HG03442 (cell line): ENCODE results near the gene SMG5.

Experiments
- ATAC-seq: cut with Tn5 transposase; IDR thresholded peaks from one replicate; pipeline ENCODE4 v1.9.1; 2021; ENCODE audit warnings: mild to moderate bottlenecking, moderate library complexity; ENCODE audit not compliant: unreplicated experiment

Gene SMG5

DNA sequence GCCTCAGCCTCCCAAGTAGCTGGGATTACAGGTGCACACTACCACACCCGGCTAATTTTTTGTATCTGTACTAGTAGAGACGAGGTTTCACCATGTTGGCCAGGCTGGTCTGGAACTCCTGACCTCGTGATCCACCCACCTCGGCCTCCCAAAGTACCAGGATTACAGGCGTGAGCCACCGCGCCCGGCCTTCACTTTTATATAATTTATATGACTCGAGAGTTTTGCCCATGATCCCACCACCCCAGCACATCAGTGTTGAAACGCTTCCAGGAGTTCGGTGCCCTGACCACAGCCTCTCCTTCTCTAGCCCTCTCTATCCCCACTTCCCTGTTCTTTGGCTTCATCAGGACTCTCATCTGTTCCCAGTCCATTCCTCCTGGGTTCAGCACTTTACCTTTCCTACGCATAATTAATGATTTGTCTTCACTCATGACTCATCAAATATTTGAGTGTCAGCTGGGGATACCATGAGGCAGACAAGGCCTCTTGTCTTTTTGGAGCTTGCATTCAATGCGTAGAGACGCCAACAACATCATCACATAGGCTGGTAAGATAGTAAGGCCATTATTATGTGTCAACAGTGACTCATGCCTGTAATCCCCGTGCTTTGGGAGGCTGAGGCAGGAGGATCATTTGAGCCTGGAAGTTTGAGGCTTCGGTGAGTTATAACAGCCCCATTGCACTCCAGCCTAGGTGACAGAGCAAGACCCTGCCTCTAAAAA, 68.4 kb downstream of the SMG5 start:
- ATAC-seq, result no peak

DNA sequence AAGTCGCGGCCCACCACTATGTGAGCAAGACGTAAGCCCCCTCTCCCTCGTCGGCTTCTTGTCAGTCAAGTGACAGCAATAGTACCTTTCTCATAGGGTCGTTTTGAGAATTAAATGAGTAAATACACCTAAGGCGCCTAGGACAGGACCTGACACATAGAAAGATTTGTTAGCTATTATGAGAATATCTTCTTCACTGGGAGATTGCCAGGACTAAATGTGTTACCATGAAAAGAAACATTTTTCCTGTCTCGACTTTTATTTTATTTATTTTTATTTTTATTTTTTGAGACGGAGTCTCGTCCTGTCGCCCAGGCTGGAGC, 69.0 kb downstream of the SMG5 start:
- ATAC-seq, result no peak

- peak; percentile 88 for ATAC-seq
Measured at GRCh38 chr1:156212833-156213643, 69.6 kb downstream of the SMG5 start, which contains the start of gene PMF1. TSS of gene PMF1 (plus strand) at chr1:156213007. CDS start at chr1:156213016, 9 bp downstream.

DNA sequence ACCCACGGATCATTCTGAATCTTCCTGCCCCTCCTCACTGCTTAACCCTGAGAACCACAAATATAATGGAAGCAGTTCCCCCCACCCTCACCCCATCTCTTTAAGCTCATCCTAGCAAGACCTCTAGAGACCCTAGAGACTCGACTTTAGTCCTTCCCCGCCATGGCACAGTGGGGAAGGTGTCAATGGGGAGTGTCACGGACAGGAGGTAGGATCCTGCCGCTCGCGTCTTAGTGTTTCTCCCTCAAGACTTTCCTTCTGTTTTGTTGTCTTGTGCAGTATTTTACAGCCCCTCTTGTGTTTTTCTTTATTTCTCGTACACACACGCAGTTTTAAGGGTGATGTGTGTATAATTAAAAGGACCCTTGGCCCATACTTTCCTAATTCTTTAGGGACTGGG, 70.5 kb downstream of the SMG5 start:
- ATAC-seq, result no peak

DNA sequence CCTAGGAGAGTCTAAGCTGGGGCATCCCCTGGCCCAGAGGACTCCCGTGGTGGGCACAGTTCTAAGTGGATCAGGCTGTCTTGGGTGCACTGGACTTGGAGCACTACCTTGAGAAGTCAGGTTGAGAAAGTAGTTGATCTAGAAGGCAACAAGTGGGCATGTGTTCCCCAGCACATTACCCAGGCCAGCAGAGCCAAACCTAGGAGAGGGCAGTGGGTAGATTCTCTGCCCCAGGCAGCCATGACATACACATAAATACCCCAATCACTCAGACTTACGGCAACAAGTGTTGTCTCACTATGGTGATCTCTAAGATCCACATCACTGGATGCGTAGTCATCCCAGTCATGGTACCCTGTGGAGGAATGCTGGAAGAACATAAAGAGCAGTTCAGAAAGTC, 71.4 kb downstream of the SMG5 start:
- no peak for ATAC-seq

- ATAC-seq, result no peak
Measured at GRCh38 chr1:156204686-156205085, 77.9 kb downstream of the SMG5 start.

DNA sequence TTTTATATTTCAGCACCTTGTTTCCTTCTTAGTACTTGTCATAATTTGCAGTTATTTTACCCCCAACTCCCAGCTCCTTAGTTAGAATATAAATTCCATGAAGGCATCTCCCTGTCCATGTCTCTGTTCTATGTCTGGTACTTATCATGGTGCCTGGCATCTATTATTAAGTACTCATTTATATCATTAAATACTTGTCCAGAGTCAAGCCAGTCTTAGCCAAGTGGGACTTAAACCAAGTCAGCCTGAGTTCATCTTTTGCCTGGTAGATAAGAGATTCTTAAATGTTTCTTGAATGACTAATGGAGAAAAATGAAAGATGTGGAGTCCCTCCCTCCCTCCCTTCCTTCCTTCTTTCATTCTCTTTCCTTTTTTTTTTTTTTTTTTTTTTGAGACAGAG, 79.3 kb downstream of the SMG5 start:
- ATAC-seq, result no peak

DNA sequence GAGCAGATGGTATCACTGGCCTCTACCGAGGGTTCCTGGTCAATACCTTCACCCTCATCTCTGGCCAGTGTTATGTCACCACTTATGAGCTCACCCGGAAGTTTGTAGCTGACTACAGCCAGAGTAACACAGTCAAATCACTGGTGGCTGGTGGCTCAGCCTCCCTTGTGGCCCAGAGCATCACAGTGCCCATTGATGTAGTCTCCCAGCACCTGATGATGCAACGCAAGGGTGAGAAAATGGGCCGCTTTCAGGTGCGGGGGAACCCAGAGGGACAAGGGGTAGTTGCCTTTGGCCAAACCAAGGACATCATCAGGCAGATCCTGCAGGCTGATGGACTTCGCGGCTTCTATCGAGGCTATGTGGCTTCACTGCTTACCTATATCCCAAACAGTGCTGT, 82.6 kb downstream of the SMG5 start:
- ATAC-seq, result no peak
